Stomach (tissue), 4 donors: ENCODE results near the gene FNBP1.

Experiments
- CTCF ChIP-seq, 7 experiments: fragments of 450-650 bp in 4 of 7; fragments of 200-600 bp in 3 of 7; sonication (generic) in 3 of 7; IDR thresholded peaks; one replicate each; pipeline ENCODE4 v1.5.1; 2016 to 2019; ENCODE audit warnings: antibody characterized with exemption in 7 of 7, control low read depth in 2 of 7, mild to moderate bottlenecking in 1 of 7
- POLR2A ChIP-seq, 4 donors: fragments of 450-650 bp; IDR thresholded peaks; one replicate each; pipeline ENCODE4 v1.6.1; 2016; ENCODE audit warnings: antibody characterized with exemption in 4 of 4, control low read depth in 2 of 4, mild to moderate bottlenecking in 1 of 4, moderate library complexity in 1 of 4

- TF ChIP-seq CTCF (IDR thresholded peaks at IDR 0.05) (no peak), POLR2A (IDR thresholded peaks at IDR 0.05) (no peak)
Observed at GRCh38 chr9:129952337-129952736, 90.7 kb downstream of the FNBP1 start.
